ENCODE data around the gene SYNCRIP. TPM values are rescaled to one million over a fixed set of nuclear protein-coding genes. Genes with fewer than 3 reads are reported as not detected.
"Not testable (repeated sequence)": the region's sequence is repeated elsewhere in the genome, so short reads cannot be mapped to it uniquely, and the experiment has no call there.

Gene SYNCRIP
- total RNA-seq, 2 donors from 2014 or later: 27.0 to 36.1 TPM

DNA sequence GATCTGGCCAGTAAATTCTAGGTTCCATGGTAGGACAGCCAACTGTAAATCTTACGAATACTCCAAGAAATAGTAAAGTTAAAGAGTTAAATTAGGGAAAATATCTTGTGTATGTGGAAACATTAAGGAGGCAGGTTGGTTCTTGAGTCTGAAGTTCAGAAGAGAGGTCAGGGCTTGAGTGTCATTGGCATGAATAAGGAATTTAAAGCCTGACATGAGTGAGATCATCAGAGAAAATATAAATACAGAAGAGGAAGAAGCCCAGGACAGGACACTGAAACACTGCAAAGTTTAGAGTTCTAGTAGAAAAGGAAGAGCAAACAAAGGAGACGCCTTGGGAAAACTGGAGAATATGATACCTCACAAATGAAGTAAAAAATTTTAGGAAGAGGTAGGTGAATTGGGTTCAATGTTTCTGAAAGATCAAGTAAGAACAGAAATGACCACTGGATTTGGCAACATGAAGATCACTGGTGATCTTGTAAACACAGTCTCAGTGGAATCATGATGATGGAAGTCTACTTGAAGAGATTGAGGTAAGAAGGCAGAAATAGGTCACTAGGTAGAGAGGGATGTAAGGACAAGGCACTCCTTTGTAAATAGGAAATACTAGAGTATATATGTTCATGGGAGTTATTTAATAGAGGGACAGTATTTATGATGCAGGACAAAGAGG is 41.6 kb upstream of the SYNCRIP start:
- TF ChIP-seq, protein P1, sequence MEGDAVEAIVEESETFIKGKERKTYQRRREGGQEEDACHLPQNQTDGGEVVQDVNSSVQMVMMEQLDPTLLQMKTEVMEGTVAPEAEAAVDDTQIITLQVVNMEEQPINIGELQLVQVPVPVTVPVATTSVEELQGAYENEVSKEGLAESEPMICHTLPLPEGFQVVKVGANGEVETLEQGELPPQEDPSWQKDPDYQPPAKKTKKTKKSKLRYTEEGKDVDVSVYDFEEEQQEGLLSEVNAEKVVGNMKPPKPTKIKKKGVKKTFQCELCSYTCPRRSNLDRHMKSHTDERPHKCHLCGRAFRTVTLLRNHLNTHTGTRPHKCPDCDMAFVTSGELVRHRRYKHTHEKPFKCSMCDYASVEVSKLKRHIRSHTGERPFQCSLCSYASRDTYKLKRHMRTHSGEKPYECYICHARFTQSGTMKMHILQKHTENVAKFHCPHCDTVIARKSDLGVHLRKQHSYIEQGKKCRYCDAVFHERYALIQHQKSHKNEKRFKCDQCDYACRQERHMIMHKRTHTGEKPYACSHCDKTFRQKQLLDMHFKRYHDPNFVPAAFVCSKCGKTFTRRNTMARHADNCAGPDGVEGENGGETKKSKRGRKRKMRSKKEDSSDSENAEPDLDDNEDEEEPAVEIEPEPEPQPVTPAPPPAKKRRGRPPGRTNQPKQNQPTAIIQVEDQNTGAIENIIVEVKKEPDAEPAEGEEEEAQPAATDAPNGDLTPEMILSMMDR (IDR thresholded peaks at IDR 0.05): no peak
- no peak for TF ChIP-seq POLR2A (IDR thresholded peaks at IDR 0.05)
- no peak for ATAC-seq
- Histone ChIP-seq H3K27me3 (no peaks in the 10 kb centered on the region), H3K36me3 (replicated peaks in 1 of 2; ENCODE audit: insufficient read depth in 1 of 2, low read depth in 2 of 2) (no peaks in the 10 kb centered on the region), H3K4me1 (peaks cover 5% of the 10 kb centered on the region), H3K27ac (no peak overlapping the region), H3K4me3 (no peak overlapping the region), H3K9me3 (no peaks in the 10 kb centered on the region)
- 45 to 67% methylated on average over 2 of the region's 2 CpGs for WGBS, 2 donors
- DNase-seq: no peak
- intact Hi-C loops (cut with DNase I): no loop called here

DNA sequence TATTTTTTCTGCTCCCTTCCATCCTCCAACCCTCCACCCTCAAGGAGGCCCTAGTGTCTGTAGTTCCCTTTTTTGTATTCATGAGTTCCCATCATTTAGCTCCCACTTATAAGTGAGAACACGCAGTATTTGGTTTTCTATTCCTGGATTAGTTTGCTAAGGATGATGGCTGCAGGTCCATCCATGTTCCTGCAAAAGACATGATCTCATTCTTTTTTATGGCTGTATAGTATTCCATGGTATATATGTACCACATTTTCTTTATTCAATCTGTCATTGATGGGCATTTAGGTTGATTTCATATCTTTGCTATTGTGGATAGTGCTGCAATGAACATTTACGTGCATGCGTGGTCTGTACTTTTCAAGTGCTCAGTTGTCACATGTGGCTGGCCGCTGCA is 39.2 kb upstream of the SYNCRIP start:
- ATAC-seq; H3K4me3 ChIP-seq; H3K36me3 ChIP-seq (replicated peaks in 1 of 2; ENCODE audit: insufficient read depth in 1 of 2, low read depth in 2 of 2); DNase-seq; H3K27ac ChIP-seq; H3K9me3 ChIP-seq; H3K27me3 ChIP-seq; H3K4me1 ChIP-seq; intact Hi-C loops (cut with DNase I): not testable (repeated sequence)
- 99 to 100% methylated on average over 4 of the region's 4 CpGs for WGBS, 2 donors

DNA sequence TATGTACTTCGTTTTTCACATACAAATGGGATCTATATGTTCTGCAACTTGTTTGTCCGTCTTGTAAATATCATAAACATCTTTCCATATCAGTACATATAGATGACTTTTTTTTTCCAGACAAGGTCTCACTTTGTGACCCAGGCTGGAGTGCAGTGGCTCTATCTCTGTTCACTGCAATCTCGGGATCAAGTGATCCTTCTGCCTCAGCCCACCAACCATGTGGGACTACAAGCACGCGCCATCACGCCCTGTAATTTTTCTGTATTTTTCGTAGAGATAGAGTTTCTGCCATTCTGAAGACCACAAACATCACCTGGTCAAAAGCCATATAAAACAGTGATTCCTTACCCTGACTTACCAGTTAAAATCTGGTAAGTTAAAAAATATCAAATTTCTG is 37.7 kb upstream of the SYNCRIP start:
- no peak overlapping the region for H3K4me3 ChIP-seq
- no peak for DNase-seq
- ATAC-seq: no peak
- H3K27ac ChIP-seq: no peak overlapping the region
- WGBS, 2 donors: 82% methylated on average over 7 of the region's 7 CpGs
- H3K4me1 ChIP-seq: peaks cover 18% of the 10 kb centered on the region
- H3K27me3 ChIP-seq: no peaks in the 10 kb centered on the region
- intact Hi-C loops (cut with DNase I): no loop called here
- H3K36me3 ChIP-seq (replicated peaks in 1 of 2; ENCODE audit: insufficient read depth in 1 of 2, low read depth in 2 of 2): no peaks in the 10 kb centered on the region
- TF ChIP-seq, protein P1 (IDR thresholded peaks at IDR 0.05): no peak
- TF ChIP-seq POLR2A (IDR thresholded peaks at IDR 0.05): no peak
- no peaks in the 10 kb centered on the region for H3K9me3 ChIP-seq

DNA sequence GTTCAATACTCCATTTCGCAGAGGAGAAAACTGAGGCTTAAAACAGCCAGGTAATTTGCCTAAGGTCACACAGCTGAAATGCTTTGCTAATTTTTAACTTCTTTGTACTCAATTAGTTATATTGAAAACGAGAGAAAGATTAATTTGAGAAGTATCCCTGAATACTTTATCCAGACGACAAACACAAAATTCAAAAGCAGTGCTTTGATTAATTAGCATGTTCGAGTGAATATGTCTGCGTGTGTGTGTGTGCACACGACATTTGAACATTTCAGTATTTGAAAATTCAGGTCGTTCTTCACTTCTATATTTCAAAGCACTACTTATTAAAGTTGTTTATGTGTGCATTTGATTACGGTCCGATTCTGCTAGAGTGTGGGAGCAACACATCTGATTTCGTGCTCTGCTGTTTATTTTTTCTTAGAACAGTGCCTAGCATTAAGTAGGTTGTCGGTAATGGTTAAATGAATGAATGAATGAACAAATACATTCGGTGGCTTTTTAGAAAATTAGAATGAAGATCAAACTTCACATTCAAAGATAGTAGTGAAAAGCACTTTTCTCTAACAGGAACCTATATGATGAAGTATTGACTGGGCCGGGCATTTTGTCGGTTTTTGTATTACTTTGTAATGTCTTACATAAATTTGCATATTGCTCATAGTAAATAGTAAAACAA is 36.9 kb upstream of the SYNCRIP start:
- Histone ChIP-seq H3K27me3 (no peaks in the 10 kb centered on the region), H3K4me3 (peak overlapping the region; percentile 37 to 40), H3K36me3 (replicated peaks in 1 of 2; ENCODE audit: insufficient read depth in 1 of 2, low read depth in 2 of 2) (no peaks in the 10 kb centered on the region), H3K27ac (peak overlapping the region; percentile 77 to 92 (median 84)), H3K9me3 (no peaks in the 10 kb centered on the region), H3K4me1 (peaks cover 26% of the 10 kb centered on the region)
- no peak for ATAC-seq
- 16% methylated on average over 14 of the region's 14 CpGs for WGBS, 2 donors
- no peak for DNase-seq
- TF ChIP-seq POLR2A (IDR thresholded peaks at IDR 0.05): no peak
- TF ChIP-seq, protein P1 (IDR thresholded peaks at IDR 0.05): no peak
- intact Hi-C loops (cut with DNase I): no loop called here

DNA sequence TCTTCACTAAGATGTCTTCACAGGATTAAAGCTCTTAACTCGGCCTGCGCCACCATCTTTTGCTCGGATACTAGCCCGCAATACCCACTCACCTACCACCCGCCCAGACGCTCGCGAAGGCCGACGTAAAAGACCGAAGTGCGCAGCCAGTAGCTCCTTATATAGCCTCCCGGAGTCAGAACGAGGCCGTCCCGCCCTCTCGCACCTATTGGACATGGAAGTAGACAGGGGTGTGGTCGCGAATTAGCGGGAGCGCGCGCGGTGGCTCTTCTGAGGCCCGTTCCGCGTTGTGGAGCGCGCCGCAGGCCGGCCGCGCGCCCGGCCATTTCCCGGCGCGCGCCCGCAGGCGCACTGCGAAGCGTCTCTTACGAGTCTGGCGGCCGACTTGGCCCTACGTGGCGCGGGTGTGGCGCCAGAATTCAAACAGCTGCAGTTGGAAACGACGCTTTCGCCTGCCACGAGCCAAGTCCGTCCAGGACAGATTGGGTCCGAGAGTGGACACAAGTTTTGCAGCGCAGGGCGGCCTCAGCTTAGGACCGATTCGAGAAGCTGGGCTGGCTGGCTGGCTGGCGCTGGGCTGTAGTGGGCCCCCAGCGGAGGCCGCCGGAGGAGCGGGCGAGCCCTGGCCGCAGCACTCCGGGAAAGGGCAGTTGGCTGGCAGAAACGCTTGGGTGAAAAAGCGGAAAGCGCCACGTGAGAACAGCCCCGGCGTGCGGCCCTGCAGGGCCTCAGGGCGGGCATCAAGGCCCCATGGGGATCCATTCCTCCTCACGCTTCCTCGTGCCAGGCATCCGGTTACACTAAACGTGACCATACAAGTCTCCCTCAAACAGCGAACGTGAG is 36.1 kb upstream of the SYNCRIP start:
- H3K36me3 ChIP-seq (replicated peaks in 1 of 2; ENCODE audit: insufficient read depth in 1 of 2, low read depth in 2 of 2): no peaks in the 10 kb centered on the region
- H3K27me3 ChIP-seq: no peaks in the 10 kb centered on the region
- peak overlapping the region; percentile 57 to 87 for H3K4me3 ChIP-seq
- 0% methylated on average over 33 to 82 of the region's 82 CpGs for WGBS, 2 donors
- peak overlapping the region; percentile 77 to 92 (median 84) for H3K27ac ChIP-seq
- H3K4me1 ChIP-seq: peaks cover 34% of the 10 kb centered on the region
- intact Hi-C loops (cut with DNase I): no loop called here
- DNase-seq: peak; percentile 98 to 99 (median 99)
- ATAC-seq: peak; percentile 99
- no peaks in the 10 kb centered on the region for H3K9me3 ChIP-seq
- TF ChIP-seq, protein P1 (IDR thresholded peaks at IDR 0.05): peak in 3 of 7 experiments; percentile 2 to 24 (median 19)
- peak; percentile 99 to 100 (median 100) for TF ChIP-seq POLR2A (IDR thresholded peaks at IDR 0.05)
